ENCODE data around the gene RBBP8NL.
"Not testable (repeated sequence)": the region's sequence is repeated elsewhere in the genome, so short reads cannot be mapped to it uniquely, and the experiment has no call there.

RBBP8NL gene

GRCh38 chr20:62377064-62377461 is 50.3 kb downstream of the RBBP8NL start:
- H3K4me3 ChIP-seq (replicated peaks; ENCODE audit: low read depth, low read length): no peak overlapping the region
- no peak for DNase-seq (ENCODE audit: low read depth)
- TF ChIP-seq, protein P1, sequence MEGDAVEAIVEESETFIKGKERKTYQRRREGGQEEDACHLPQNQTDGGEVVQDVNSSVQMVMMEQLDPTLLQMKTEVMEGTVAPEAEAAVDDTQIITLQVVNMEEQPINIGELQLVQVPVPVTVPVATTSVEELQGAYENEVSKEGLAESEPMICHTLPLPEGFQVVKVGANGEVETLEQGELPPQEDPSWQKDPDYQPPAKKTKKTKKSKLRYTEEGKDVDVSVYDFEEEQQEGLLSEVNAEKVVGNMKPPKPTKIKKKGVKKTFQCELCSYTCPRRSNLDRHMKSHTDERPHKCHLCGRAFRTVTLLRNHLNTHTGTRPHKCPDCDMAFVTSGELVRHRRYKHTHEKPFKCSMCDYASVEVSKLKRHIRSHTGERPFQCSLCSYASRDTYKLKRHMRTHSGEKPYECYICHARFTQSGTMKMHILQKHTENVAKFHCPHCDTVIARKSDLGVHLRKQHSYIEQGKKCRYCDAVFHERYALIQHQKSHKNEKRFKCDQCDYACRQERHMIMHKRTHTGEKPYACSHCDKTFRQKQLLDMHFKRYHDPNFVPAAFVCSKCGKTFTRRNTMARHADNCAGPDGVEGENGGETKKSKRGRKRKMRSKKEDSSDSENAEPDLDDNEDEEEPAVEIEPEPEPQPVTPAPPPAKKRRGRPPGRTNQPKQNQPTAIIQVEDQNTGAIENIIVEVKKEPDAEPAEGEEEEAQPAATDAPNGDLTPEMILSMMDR (IDR thresholded peaks at IDR 0.05; ENCODE audit: low read length, missing control alignments): no peak

GRCh38 chr20:62376112-62377063 is 51.0 kb downstream of the RBBP8NL start:
- H3K4me3 ChIP-seq (replicated peaks; ENCODE audit: low read depth, low read length): no peak overlapping the region
- peak; percentile 62 for DNase-seq (ENCODE audit: low read depth)
- TF ChIP-seq, protein P1 (IDR thresholded peaks at IDR 0.05; ENCODE audit: low read length, missing control alignments): peak; percentile 50

DNA sequence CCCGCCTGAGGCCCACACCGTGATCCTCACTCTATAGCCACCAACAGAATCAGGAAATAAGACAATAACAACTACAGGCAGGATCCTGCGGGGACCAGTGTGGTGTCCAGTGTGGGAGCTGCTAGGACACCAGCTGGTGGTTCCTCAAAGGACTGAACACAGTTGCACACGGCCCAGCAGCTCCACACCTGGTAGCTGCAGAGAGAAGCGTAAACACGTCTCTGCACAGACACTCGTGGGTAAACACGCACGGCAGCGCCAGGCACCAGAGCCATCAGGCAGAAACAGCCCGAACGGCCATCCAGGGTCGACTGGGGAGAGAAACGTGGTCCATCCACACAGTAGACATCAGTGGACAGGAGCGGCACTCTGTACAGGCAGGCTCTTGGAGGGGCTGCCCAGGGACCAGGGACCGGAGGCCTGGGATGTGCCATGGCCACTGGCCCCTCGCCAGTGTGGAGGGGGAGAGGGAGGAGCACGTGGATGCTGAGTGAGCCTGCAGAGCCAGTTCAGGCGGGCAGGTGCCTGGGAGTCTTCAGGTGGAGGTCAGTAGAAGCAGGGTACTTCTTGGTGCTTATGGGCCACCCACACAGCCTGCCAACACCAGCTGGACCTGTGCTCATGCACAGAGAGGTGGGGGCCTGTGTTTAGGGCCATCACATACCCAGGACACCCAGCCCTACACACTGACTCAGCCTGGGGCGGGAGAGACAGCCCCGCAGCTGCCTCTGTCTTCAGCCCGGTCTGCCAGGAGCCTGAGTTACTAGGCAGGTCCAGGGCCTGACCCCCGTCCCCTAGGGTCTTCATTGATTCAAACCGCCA is 52.8 kb downstream of the RBBP8NL start:
- no peak for DNase-seq (ENCODE audit: low read depth)
- H3K4me3 ChIP-seq (replicated peaks; ENCODE audit: low read depth, low read length): no peak overlapping the region
- TF ChIP-seq, protein P1 (IDR thresholded peaks at IDR 0.05; ENCODE audit: low read length, missing control alignments): no peak

DNA sequence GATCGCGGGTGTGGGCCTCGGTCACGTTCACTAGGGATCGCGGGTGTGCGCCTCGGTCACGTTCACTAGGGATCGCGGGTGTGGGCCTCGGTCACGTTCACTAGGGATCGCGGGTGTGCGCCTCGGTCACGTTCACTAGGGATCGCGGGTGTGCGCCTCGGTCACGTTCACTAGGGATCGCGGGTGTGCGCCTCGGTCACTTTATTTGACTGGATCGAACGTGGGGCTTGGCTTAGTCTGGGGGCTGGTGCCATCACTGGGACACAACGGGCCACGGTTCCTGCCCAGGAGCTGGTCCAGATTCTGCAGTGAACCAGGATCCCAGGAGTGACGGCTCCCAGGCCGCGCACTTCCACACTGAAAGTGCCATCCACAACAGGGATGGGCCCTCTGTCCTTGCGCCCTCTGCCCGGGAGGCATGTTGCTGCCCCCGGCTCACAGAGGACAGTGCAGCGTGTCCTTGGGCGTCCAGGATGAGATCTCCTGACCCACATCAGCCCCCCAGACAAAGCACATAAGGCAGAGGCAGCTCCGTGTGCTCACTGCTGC is 53.6 kb downstream of the RBBP8NL start:
- not testable (repeated sequence) for DNase-seq (ENCODE audit: low read depth); H3K4me3 ChIP-seq (replicated peaks; ENCODE audit: low read depth, low read length)

GRCh38 chr20:62372042-62372993 is 55.0 kb downstream of the RBBP8NL start:
- H3K4me3 ChIP-seq (replicated peaks; ENCODE audit: low read depth, low read length): no peak overlapping the region
- TF ChIP-seq, protein P1 (IDR thresholded peaks at IDR 0.05; ENCODE audit: low read length, missing control alignments): no peak
- DNase-seq (ENCODE audit: low read depth): no peak

DNA sequence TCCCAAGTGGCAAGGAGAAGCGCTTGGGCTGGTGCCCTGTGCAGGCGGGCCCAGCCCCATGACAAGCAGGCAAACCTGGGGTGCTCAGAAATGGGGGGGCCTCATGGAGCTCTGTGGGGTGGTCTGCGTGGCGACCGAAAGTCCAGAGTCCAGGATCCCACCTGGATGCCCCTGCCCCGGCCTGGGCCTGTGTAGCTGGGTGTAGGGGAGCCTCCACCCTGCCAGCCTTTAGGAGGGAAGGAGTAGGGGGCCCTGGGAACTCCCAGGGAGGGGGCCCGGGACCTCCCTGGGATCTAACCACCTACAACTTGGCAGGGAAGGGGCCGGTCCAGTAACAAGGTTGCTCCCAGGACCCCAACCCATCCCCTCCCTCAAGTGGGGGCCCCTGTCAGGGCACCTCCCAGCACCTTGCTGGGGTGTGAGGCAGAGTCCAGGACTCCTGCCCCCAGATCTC is 55.7 kb downstream of the RBBP8NL start:
- TF ChIP-seq, protein P1 (IDR thresholded peaks at IDR 0.05; ENCODE audit: low read length, missing control alignments): no peak
- H3K4me3 ChIP-seq (replicated peaks; ENCODE audit: low read depth, low read length): no peak overlapping the region
- no peak for DNase-seq (ENCODE audit: low read depth)
